HTERT RPE-1 (cell line): ENCODE data around the gene FRYL.
"Not testable (repeated sequence)": the region's sequence is repeated elsewhere in the genome, so short reads cannot be mapped to it uniquely, and the experiment has no call there.

Experiments used
- in situ Hi-C: fragments of 300-500 bp; cut with MboI; formaldehyde crosslinking; loops from 4 replicates; pipeline ENCODE4 v1.14.3; 2020; ENCODE audit warnings: low sequenced_read_pairs

The FRYL gene

GRCh38 chr4:48748949-48749596, 31.0 kb downstream of the FRYL start:
- in situ Hi-C loops, result no loop called here

GRCh38 chr4:48746608-48747362, 33.3 kb downstream of the FRYL start:
- in situ Hi-C loops, result no loop called here

- in situ Hi-C loops, result not testable (repeated sequence)
Observed at GRCh38 chr4:48745223-48745622, 34.9 kb downstream of the FRYL start.

- in situ Hi-C loops, result no loop called here
Observed at GRCh38 chr4:48742412-48742811, 37.7 kb downstream of the FRYL start.

- in situ Hi-C loops, result no loop called here
Observed at GRCh38 chr4:48739560-48740019, 40.5 kb downstream of the FRYL start.

GRCh38 chr4:48738856-48739255, 41.2 kb downstream of the FRYL start:
- in situ Hi-C loops, result no loop called here

- in situ Hi-C loops, result not testable (repeated sequence)
Observed at GRCh38 chr4:48728906-48729496, 51.1 kb downstream of the FRYL start.

GRCh38 chr4:48727666-48728459, 52.2 kb downstream of the FRYL start:
- in situ Hi-C loops, result no loop called here

- in situ Hi-C loops, result no loop called here
Observed at GRCh38 chr4:48725414-48725813, 54.7 kb downstream of the FRYL start.

GRCh38 chr4:48722509-48723446, 57.3 kb downstream of the FRYL start:
- in situ Hi-C loops, result no loop called here

- in situ Hi-C loops, result no loop called here
Observed at GRCh38 chr4:48720459-48720858, 59.6 kb downstream of the FRYL start.

GRCh38 chr4:48718818-48719465, 61.1 kb downstream of the FRYL start:
- in situ Hi-C loops, result no loop called here

GRCh38 chr4:48716285-48716684, 63.8 kb downstream of the FRYL start:
- in situ Hi-C loops, result not testable (repeated sequence)

- in situ Hi-C loops, result no loop called here
Observed at GRCh38 chr4:48710446-48711209, 69.5 kb downstream of the FRYL start.

- in situ Hi-C loops, result no loop called here
Observed at GRCh38 chr4:48709901-48710300, 70.2 kb downstream of the FRYL start.

GRCh38 chr4:48708610-48709009, 71.5 kb downstream of the FRYL start:
- in situ Hi-C loops, result no loop called here

- in situ Hi-C loops, result no loop called here
Observed at GRCh38 chr4:48706736-48707135, 73.3 kb downstream of the FRYL start.

GRCh38 chr4:48705609-48706008, 74.5 kb downstream of the FRYL start:
- in situ Hi-C loops, result no loop called here
